SU-DHL-6 (cell line): ENCODE results near the gene CHL1.

Experiments used
- H2AFZ ChIP-seq: fragments of 200-600 bp; sonication (generic); 2 replicates; pipeline ENCODE4 v1.6.1; 2014; ENCODE audit warnings: low read depth, mild to moderate bottlenecking, moderate library complexity, mixed read lengths, antibody characterized with exemption, low read length; ENCODE audit not compliant: severe bottlenecking
- H3F3A ChIP-seq: fragments of 200-600 bp; shearing (Covaris generic); 2 replicates; pipeline ENCODE4 v1.6.0; 2016; ENCODE audit warnings: antibody characterized with exemption, mild to moderate bottlenecking; ENCODE audit not compliant: insufficient read depth
- H3K27ac ChIP-seq: fragments of 200-600 bp; sonication (generic); 2 replicates; pipeline ENCODE4 v1.5.1; 2016; ENCODE audit warnings: low read depth, mild to moderate bottlenecking, low read length, moderate library complexity, mixed read lengths
- H3K27me3 ChIP-seq: fragments of 200-600 bp; sonication (generic), shearing (Covaris generic); 2 replicates; pipeline ENCODE4 v1.6.0; 2014; ENCODE audit warnings: mild to moderate bottlenecking, low read length
- H3K36me3 ChIP-seq: fragments of 200-600 bp; sonication (generic); 2 replicates; pipeline ENCODE4 v1.6.1; 2014; ENCODE audit warnings: mild to moderate bottlenecking, low read length, mixed read lengths
- H3K4me2 ChIP-seq: fragments of 300-600, 200-600 bp; shearing (Covaris generic), sonication (generic); 2 replicates; pipeline ENCODE4 v1.6.0; 2014; ENCODE audit warnings: low read length, low read depth, mild to moderate bottlenecking; ENCODE audit not compliant: poor library complexity, severe bottlenecking
- H3K4me3 ChIP-seq: fragments of 200-600 bp; sonication (generic); 2 replicates; pipeline ENCODE4 v1.5.1; 2014; ENCODE audit warnings: antibody characterized with exemption, low read length, mild to moderate bottlenecking, mixed read lengths; ENCODE audit not compliant: insufficient read depth, poor library complexity, severe bottlenecking
- H3K79me2 ChIP-seq: fragments of 200-600 bp; sonication (generic); 2 replicates; pipeline ENCODE4 v1.6.1; 2014; ENCODE audit warnings: mild to moderate bottlenecking, low read length, moderate library complexity; ENCODE audit not compliant: insufficient read depth
- H3K9ac ChIP-seq: fragments of 200-600 bp; sonication (generic); 2 replicates; pipeline ENCODE4 v1.7.0; 2014; ENCODE audit warnings: mild to moderate bottlenecking, low read length
- H3K9me2 ChIP-seq: fragments of 200-600 bp; sonication (generic); replicated peaks from 2 replicates; pipeline ENCODE4 v1.6.1; 2014; ENCODE audit warnings: low read length; ENCODE audit not compliant: insufficient read depth
- H3K9me3 ChIP-seq: fragments of 200-600 bp; sonication (generic); 2 replicates; pipeline ENCODE4 v1.6.1; 2014; ENCODE audit warnings: low read length, mixed read lengths; ENCODE audit not compliant: insufficient read depth
- H4K20me1 ChIP-seq: fragments of 200-600 bp; sonication (generic); 2 replicates; pipeline ENCODE4 v1.6.1; 2014; ENCODE audit warnings: low read depth, mild to moderate bottlenecking, antibody characterized with exemption, low read length, moderate library complexity, mixed read lengths
- CTCF ChIP-seq: fragments of 200-600 bp; sonication (generic); IDR thresholded peaks from one replicate; pipeline ENCODE4 v1.5.1; 2017; ENCODE audit warnings: antibody characterized with exemption, mild to moderate bottlenecking, low read length, moderate library complexity; ENCODE audit not compliant: insufficient read depth, poor library complexity, severe bottlenecking
- EZH2phosphoT487 ChIP-seq: fragments of 200-600 bp; sonication (generic), shearing (Covaris generic); conservative IDR thresholded peaks from 2 replicates; pipeline ENCODE4 v1.6.1; 2018; ENCODE audit warnings: mild to moderate bottlenecking, antibody characterized with exemption, low read length, moderate library complexity, mixed read lengths

CHL1 gene

GRCh38 chr3:257826-258225 is 61.3 kb downstream of the CHL1 start:
- H4K20me1 ChIP-seq, result no peaks in the 10 kb centered on the region

GRCh38 chr3:260898-261297 is 64.3 kb downstream of the CHL1 start:
- H3K27ac ChIP-seq, result no peak overlapping the region
- H3K9me3 ChIP-seq, result no peaks in the 10 kb centered on the region
- H3K9ac ChIP-seq, result no peak overlapping the region
- TF ChIP-seq EZH2phosphoT487 (no peak), CTCF (no peak)
- H3K79me2 ChIP-seq, result no peaks in the 10 kb centered on the region
- H3F3A ChIP-seq, result no peaks in the 10 kb centered on the region
- no peaks in the 10 kb centered on the region for H3K9me2 ChIP-seq
- H2AFZ ChIP-seq, result no peak overlapping the region
- H3K4me3 ChIP-seq, result no peak overlapping the region
- no peaks in the 10 kb centered on the region for H4K20me1 ChIP-seq
- H3K36me3 ChIP-seq, result no peaks in the 10 kb centered on the region
- H3K4me2 ChIP-seq, result no peak overlapping the region
- no peaks in the 10 kb centered on the region for H3K27me3 ChIP-seq

More at GRCh38 chr3:257826-258225, 61.3 kb downstream of the CHL1 start:
- Histone ChIP-seq H3K27me3 (no peaks in the 10 kb centered on the region), H3K27ac (no peak overlapping the region), H2AFZ (no peak overlapping the region), H3K79me2 (no peaks in the 10 kb centered on the region), H3K9ac (no peak overlapping the region), H3F3A (no peaks in the 10 kb centered on the region), H3K36me3 (no peaks in the 10 kb centered on the region), H3K4me2 (no peak overlapping the region), H3K9me2 (no peaks in the 10 kb centered on the region), H3K4me3 (no peak overlapping the region), H3K9me3 (no peaks in the 10 kb centered on the region)
- TF ChIP-seq CTCF (no peak), EZH2phosphoT487 (no peak)

- no peaks in the 10 kb centered on the region for H3K79me2 ChIP-seq
- H3K36me3 ChIP-seq, result no peaks in the 10 kb centered on the region
- H3K27me3 ChIP-seq, result no peaks in the 10 kb centered on the region
- no peaks in the 10 kb centered on the region for H4K20me1 ChIP-seq
- H3K9me2 ChIP-seq, result no peaks in the 10 kb centered on the region
- H3K9me3 ChIP-seq, result no peaks in the 10 kb centered on the region
- no peak overlapping the region for H3K9ac ChIP-seq
- no peak overlapping the region for H3K4me3 ChIP-seq
- TF ChIP-seq CTCF (no peak), EZH2phosphoT487 (no peak)
- no peak overlapping the region for H2AFZ ChIP-seq
- H3F3A ChIP-seq, result no peaks in the 10 kb centered on the region
- no peak overlapping the region for H3K4me2 ChIP-seq
- H3K27ac ChIP-seq, result no peak overlapping the region
These were observed 66.8 kb downstream of the CHL1 start for GRCh38 chr3:263393-263792.
